GM04503 (cell line): Measurements from ENCODE around the gene GNS.

Experiments
- DNase-seq: peaks from one replicate; pipeline ENCODE4 v3.0.0-alpha.2; 2012; ENCODE audit warnings: low read depth

GNS gene

DNA sequence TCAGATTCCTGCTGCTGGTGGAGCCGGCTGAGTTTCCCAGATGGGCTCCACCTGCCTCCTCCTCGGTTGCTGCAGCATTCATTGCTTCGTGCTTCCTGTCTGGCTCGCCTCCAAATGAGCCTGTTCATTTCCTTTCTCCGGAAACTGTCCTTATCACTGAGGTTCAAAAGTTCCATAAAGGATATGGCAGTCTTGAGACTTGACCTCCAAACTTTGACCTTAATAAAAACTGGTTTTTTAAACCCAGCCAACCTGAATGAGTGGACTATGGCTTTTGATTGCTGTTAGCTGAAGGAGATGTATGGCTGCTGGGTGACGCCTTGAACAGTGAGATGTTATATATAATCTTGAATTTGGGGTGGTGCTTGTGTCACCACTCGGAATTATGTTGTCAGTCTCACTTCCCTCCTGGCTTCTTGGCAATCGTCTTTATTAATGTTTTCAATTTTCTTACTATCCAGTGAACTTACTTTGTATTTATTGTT lies 86.2 kb downstream of the GNS start:
- DNase-seq, result no peak

DNA sequence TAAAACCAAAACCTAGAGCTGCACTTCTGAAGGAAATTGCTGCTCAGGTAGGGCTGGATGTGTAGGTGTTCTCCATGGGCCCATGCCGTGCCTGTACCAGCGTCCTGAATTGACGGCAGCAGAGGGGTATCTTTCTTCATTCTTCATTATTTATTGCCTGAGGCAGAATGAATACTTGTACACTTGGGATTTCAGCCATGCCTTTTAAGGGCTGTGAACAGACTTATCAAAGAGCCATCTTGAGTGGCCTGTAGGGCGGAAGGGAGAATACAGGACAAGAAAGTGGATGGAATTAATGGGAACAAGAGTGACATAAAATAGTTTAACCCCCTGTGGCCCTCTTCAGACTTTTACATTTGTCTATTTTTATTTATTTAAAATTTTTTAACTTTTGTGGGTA lies 87.5 kb downstream of the GNS start:
- no peak for DNase-seq

DNA sequence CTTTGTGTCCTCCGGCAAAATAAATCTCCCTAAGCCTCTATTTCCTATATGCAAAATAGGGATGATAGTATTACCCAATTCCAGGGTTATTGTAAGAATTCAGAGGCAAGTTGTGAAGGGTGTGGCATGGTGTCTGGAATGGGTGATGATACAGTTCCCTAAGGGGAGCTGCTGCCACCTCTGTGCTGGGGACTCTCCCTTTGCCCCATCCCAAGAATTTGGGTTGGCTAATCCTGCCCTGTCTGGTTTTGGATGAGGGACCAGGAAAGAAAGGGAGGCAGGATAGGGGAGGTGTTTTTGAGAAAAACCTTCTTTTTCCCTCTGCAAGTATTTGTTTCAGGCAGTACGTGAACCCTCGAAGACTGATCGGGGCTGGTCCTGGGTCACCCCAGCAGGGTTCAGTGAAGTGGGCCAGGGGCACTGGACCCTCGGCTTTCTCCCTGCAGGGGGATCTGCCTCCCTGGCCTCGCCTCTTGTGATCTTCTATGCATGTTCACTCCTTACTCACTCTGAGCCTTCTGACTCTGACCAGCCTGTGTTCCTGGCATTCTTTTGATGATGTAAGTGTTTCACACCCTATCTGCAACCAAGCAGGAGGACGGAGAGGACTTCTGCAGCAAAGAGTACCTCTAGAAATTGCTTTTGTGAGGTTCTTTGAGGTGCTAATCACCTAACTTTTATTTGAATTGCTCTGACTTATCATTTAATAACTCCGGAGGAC lies 88.1 kb downstream of the GNS start:
- DNase-seq, result no peak

DNA sequence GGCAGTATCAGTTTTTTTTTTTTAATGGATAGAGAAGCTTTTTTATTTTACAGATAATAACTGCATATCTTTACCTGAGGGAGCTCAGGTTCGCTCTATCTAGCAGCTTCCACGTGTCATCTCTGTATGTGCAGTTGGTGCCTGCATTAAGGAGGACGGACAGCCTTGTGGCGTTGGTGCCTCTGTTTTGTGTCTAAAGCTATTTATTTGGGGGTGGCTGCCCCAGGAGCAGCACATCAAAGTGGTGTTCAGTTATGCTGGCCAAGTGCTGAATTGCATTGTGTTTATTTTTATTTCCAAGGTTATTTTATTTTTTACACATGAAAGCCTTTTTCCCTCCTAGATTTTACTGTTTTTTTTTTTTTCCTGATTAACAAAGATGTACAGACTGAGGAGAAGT lies 89.2 kb downstream of the GNS start:
- no peak for DNase-seq

DNA sequence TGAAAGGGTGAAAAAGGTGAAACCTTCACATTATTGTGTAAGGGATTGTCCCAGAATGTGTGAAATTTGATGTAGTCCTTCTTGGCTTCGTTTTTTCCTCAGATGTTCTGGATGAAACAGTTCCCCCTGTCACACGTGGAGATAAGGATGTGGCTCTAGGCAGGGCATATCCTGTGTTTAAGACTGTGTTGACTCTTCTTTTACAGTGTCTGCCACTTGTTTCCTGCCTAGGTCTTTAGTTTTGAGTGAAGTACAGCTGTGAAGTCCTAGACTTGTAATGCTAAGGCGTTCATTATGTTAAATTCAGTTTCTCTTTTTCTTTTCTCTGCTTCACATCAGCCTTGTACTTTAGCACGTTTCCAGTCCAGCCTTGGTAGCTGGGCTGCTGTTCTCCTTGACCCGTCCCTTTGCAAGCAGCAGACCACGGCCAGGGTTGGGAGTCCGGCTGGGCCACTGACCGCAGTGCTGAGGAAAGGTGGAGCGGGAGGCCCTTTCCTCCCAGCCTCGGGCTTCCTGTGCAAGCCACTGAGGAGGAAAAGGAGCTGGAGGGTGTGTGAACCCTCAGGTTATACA lies 89.8 kb downstream of the GNS start:
- DNase-seq, result no peak

DNA sequence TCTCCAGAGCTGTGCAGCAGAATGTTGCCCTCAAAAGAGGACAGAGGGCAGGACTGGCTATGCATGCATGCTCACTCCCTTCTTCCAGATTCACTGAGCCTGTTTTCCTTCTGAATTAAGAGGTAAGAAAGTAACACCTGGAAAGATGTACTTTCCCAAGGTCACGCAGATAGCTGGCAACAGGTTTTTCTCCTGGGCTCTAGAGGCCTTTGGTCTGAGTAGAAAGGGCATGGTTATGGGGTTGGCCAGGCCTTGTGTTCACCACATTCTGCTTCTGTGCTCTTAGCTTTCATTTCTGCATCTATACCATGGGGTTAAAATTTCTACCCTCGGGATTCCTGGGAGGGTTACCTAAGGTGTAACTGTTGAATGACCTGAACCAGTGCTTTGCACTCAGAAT lies 91.4 kb downstream of the GNS start:
- DNase-seq, result no peak

DNA sequence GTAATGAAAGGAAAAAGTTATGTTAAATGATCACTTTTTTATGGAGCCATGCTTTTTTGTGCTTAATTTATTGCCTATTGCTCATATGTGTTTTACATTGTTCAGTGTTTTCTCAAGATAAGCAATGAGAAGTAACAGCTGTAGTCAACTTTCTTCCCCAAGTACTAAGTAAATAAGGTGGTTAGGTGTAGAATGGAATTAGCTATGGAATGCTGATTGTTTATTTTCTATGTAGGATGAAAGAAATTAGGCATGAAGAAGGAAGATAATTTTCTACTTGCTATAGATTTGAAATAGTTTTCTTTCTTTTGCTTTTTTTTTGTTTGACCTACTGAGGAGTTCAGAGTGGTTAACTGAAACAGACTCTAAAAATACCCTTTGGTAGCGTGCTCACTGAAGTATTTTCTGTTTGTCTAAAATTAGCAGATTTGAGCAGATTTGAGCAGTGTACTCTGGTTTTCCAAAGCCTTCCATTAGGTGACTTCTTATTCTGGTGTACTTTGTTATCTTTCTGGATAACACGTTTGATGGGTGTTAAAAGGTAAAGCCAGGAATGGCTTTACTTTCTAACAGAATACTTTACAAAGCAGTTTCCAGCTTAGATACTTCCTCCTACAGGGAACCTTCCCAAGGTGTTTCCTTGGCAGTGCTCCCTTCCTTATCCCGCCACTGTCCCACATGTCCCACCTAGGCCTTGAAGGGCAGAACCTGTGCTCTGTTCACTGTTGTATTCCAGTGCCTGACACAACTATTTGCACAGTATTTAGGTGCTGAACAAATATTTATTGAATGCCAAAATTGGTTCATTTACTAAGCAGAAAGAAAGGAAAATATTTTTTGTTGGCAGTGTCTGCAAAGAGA lies 92.9 kb downstream of the GNS start:
- no peak for DNase-seq

DNA sequence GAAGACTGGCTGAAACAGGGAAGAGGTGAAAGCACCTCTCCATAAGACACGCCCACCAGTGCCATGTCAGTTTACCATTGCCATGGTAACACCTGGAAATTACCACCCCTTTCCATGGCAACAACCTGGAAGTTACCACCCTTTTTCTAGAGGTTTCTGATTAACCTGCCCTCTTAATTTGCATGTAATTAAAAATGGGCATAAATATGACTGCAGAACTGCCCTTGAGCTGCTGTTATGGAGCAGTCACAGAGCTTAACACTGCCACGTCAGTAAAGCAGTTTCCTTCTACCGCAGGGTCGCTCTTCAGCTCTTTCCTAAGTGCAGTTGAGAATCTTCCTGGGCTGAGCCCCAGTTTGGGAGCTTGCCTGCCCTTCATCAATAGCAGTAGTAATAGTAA lies 93.7 kb downstream of the GNS start:
- no peak for DNase-seq
